Measurements from ENCODE around the gene CEACAM3.
"Not testable (repeated sequence)": the region's sequence is repeated elsewhere in the genome, so short reads cannot be mapped to it uniquely, and the experiment has no call there.

CEACAM3 gene

GRCh38 chr19:41758846-41759245, 37.5 kb upstream of the CEACAM3 start:
- H3K9me3 ChIP-seq (ENCODE audit: control insufficient read depth, insufficient read depth, low read depth, low read length): no peaks in the 10 kb centered on the region
- no peaks in the 10 kb centered on the region for H3K4me1 ChIP-seq (ENCODE audit: control insufficient read depth, insufficient read depth, low read length)
- POLR2A ChIA-PET: no interaction called here
- no peak for TF ChIP-seq SCRT1 (tag by site-specific recombination; IDR thresholded peaks at IDR 0.05; ENCODE audit: borderline replicate concordance)
- no peak for TF ChIP-seq ZNF544 (tag by site-specific recombination; IDR thresholded peaks at IDR 0.05)
- TF ChIP-seq ZNF211 (tag by site-specific recombination; IDR thresholded peaks at IDR 0.05; ENCODE audit: low read depth): no peak
- no peak for TF ChIP-seq ZNF623 (tag by site-specific recombination; IDR thresholded peaks at IDR 0.05)
- no peak for TF ChIP-seq ZNF571 (tag by site-specific recombination; IDR thresholded peaks at IDR 0.05)
- TF ChIP-seq TRIM28 (IDR thresholded peaks at IDR 0.05; ENCODE audit: borderline replicate concordance, low read length): no peak
- TF ChIP-seq ZXDB (tag by site-specific recombination; IDR thresholded peaks at IDR 0.05): no peak
- TF ChIP-seq ZNF132 (tag by site-specific recombination; IDR thresholded peaks at IDR 0.05; ENCODE audit: borderline replicate concordance): no peak
- TF ChIP-seq KLF9 (tag by site-specific recombination; IDR thresholded peaks at IDR 0.05; ENCODE audit: low read depth): no peak
- no peak for TF ChIP-seq INSM2 (tag by site-specific recombination; IDR thresholded peaks at IDR 0.05)
- TF ChIP-seq ZNF837 (tag by site-specific recombination; IDR thresholded peaks at IDR 0.05): no peak
- TF ChIP-seq ZNF221 (tag by site-specific recombination; IDR thresholded peaks at IDR 0.05; ENCODE audit: borderline replicate concordance): no peak
- TF ChIP-seq CTCF (tag by site-specific recombination; IDR thresholded peaks at IDR 0.05): no peak
- no peak for TF ChIP-seq ZNF747 (tag by site-specific recombination; IDR thresholded peaks at IDR 0.05)
- no peak for TF ChIP-seq ZNF660 (tag by site-specific recombination; IDR thresholded peaks at IDR 0.05)
- TF ChIP-seq ZNF138 (tag by site-specific recombination; IDR thresholded peaks at IDR 0.05; ENCODE audit: borderline replicate concordance): no peak
- no peaks in the 10 kb centered on the region for H3K36me3 ChIP-seq (ENCODE audit: control insufficient read depth in 2 of 2, insufficient read depth in 1 of 2, low read length in 2 of 2)
- no peak overlapping the region for H3K27ac ChIP-seq (ENCODE audit: extremely low read depth, low read depth, low read length)
- H3K4me3 ChIP-seq (ENCODE audit: low read depth, low read length): no peak overlapping the region
- CTCF ChIA-PET: interaction anchor here (1.1 to 8.4 kb wide), 5 partner anchors 22 to 63 kb away, joined by 3 to 226 read pairs (median 4); no protein-coding TSS in a partner anchor

DNA sequence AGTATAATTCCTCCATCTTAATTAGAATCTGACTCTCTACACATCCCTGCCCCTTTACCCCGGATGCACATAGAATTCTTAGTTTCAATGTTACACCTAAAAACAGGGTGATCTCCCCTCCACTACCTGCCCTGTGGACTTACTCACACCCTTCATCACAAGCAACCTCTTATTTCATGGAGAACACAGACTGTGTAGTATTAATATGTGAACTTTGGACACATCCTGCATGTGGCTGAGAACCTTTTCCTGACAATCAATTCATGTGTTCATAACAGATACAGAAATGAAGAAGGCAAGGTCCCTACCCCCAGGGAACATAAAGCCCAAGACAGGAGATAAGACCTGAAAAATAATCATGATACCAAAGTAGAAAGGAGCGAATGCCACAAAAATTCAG, 29.3 kb upstream of the CEACAM3 start:
- Histone ChIP-seq H3K27ac (ENCODE audit: extremely low read depth, low read depth, low read length) (no peak overlapping the region), H3K4me3 (ENCODE audit: low read depth, low read length) (no peak overlapping the region), H3K9me3 (ENCODE audit: control insufficient read depth, insufficient read depth, low read depth, low read length) (no peaks in the 10 kb centered on the region), H3K36me3 (ENCODE audit: control insufficient read depth in 2 of 2, insufficient read depth in 1 of 2, low read length in 2 of 2) (no peaks in the 10 kb centered on the region), H3K4me1 (ENCODE audit: control insufficient read depth, insufficient read depth, low read length) (no peaks in the 10 kb centered on the region)
- ChIA-PET POLR2A (no interaction called here), CTCF (interaction anchor here (1.0 to 1.7 kb wide), 5 partner anchors 10 to 60 kb away, joined by 4 to 15 read pairs (median 5); no protein-coding TSS in a partner anchor)
- TF ChIP-seq ZNF776 (tag by site-specific recombination; IDR thresholded peaks at IDR 0.05; ENCODE audit: borderline replicate concordance): no peak
- TF ChIP-seq ZNF792 (tag by site-specific recombination; IDR thresholded peaks at IDR 0.05): no peak

GRCh38 chr19:41768105-41768504, 28.3 kb upstream of the CEACAM3 start:
- CTCF ChIA-PET: interaction anchor here (1.0 to 1.7 kb wide), 4 partner anchors 11 to 61 kb away, joined by 4 to 7 read pairs (median 4); no protein-coding TSS in a partner anchor
- H3K27ac ChIP-seq (ENCODE audit: extremely low read depth, low read depth, low read length); H3K36me3 ChIP-seq (ENCODE audit: control insufficient read depth in 2 of 2, insufficient read depth in 1 of 2, low read length in 2 of 2); H3K9me3 ChIP-seq (ENCODE audit: control insufficient read depth, insufficient read depth, low read depth, low read length); POLR2A ChIA-PET; H3K4me3 ChIP-seq (ENCODE audit: low read depth, low read length); H3K4me1 ChIP-seq (ENCODE audit: control insufficient read depth, insufficient read depth, low read length): not testable (repeated sequence)
